ENCODE results near the gene ZFYVE16.
"Not testable (repeated sequence)": the region's sequence is repeated elsewhere in the genome, so short reads cannot be mapped to it uniquely, and the experiment has no call there.

Gene ZFYVE16

DNA sequence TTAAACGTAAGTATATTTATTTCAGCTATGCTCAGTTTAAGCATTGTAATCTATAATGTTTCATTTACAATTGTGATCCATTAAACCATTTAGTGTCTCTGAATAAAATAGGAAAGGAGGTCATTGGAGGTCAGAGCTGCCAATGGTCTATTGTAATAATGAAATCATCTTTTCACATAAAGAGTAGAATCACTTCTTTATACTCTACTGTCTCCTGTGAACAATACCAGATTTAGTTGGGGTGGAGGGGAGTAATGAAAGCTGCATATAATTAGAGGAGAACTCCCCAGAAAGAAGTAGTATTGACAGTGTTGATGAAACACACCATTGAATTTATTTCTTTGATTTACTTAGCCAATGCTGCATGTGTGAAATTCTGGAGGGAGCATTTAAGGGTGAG is 35.1 kb upstream of the ZFYVE16 start:
- TF ChIP-seq, protein P1, sequence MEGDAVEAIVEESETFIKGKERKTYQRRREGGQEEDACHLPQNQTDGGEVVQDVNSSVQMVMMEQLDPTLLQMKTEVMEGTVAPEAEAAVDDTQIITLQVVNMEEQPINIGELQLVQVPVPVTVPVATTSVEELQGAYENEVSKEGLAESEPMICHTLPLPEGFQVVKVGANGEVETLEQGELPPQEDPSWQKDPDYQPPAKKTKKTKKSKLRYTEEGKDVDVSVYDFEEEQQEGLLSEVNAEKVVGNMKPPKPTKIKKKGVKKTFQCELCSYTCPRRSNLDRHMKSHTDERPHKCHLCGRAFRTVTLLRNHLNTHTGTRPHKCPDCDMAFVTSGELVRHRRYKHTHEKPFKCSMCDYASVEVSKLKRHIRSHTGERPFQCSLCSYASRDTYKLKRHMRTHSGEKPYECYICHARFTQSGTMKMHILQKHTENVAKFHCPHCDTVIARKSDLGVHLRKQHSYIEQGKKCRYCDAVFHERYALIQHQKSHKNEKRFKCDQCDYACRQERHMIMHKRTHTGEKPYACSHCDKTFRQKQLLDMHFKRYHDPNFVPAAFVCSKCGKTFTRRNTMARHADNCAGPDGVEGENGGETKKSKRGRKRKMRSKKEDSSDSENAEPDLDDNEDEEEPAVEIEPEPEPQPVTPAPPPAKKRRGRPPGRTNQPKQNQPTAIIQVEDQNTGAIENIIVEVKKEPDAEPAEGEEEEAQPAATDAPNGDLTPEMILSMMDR (IDR thresholded peaks at IDR 0.05; ENCODE audit: extremely low read depth, insufficient read depth, missing control alignments) = no peak
- no peak for DNase-seq (ENCODE audit: low spot score)
- in situ Hi-C loops (cut with MboI; ENCODE audit: low pct_unique_long_range_greater_than_20kb, low sequenced_read_pairs, unreplicated experiment) = no loop called here

DNA sequence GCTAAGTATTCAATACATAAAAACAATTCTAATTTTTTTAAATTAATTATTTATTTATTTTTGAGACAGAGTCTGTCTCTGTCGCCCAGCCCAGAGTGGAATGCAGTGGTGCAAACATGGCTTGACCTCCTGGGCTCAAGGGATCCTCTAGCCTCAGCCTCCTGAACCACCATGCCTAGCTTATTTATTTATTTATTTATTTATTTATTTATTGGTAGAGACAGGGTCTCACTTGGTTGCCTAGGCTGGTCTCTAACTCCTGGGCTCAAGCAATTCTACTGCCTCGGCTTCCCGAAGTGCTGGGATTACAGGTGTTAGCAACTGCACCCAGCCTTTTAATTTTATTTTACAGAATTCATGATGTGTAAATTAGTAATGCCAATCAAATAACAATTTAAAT is 33.7 kb upstream of the ZFYVE16 start:
- in situ Hi-C loops (cut with MboI; ENCODE audit: low pct_unique_long_range_greater_than_20kb, low sequenced_read_pairs, unreplicated experiment) = no loop called here
- DNase-seq (ENCODE audit: low spot score) = no peak
- TF ChIP-seq, protein P1 (IDR thresholded peaks at IDR 0.05; ENCODE audit: extremely low read depth, insufficient read depth, missing control alignments) = no peak

DNA sequence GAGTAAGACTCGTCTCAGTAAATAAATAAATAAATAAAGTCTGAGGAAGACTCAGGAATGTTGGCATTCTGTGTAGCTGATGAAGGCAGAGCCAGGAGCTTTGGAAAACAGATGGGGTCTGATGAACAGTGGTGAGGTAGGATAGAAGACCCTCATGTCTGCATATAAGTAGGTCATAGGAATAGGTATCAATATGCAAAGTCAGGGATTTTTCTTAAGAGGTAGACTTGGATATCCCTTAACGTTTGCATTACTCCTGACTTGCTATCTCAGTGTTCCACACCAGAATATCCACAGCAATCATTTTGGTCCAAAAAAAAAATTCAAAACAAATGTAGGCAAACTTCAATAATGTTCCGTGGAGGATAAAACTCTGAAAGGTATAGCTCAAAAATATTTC is 31.3 kb upstream of the ZFYVE16 start:
- in situ Hi-C loops (cut with MboI; ENCODE audit: low pct_unique_long_range_greater_than_20kb, low sequenced_read_pairs, unreplicated experiment) = no loop called here
- TF ChIP-seq, protein P1 (IDR thresholded peaks at IDR 0.05; ENCODE audit: extremely low read depth, insufficient read depth, missing control alignments) = no peak

DNA sequence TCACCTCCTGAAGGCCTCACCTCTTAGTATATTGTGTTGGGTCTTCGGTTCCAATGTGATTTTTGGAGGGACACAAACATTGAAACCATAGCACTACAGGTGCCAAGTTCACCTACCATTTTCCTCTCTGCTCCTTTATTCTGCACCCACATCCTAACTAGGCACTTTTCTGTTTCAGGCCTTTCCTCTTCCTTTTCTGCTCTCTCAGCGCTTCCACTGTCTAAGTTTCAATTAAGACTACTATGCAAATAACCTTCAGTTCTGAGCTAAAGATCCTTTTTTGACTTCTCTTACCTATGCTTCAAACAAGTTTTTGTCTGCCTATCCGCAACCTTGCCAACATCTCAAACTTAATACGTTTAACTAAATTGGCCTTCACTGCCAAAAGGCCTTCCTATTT is 25.4 kb upstream of the ZFYVE16 start:
- in situ Hi-C loops (cut with MboI; ENCODE audit: low pct_unique_long_range_greater_than_20kb, low sequenced_read_pairs, unreplicated experiment) = no loop called here
- DNase-seq (ENCODE audit: low spot score) = no peak
- TF ChIP-seq, protein P1 (IDR thresholded peaks at IDR 0.05; ENCODE audit: extremely low read depth, insufficient read depth, missing control alignments) = no peak

More for the DNA sequence above, 31.3 kb upstream of the ZFYVE16 start:
- DNase-seq (ENCODE audit: low spot score) = no peak

DNA sequence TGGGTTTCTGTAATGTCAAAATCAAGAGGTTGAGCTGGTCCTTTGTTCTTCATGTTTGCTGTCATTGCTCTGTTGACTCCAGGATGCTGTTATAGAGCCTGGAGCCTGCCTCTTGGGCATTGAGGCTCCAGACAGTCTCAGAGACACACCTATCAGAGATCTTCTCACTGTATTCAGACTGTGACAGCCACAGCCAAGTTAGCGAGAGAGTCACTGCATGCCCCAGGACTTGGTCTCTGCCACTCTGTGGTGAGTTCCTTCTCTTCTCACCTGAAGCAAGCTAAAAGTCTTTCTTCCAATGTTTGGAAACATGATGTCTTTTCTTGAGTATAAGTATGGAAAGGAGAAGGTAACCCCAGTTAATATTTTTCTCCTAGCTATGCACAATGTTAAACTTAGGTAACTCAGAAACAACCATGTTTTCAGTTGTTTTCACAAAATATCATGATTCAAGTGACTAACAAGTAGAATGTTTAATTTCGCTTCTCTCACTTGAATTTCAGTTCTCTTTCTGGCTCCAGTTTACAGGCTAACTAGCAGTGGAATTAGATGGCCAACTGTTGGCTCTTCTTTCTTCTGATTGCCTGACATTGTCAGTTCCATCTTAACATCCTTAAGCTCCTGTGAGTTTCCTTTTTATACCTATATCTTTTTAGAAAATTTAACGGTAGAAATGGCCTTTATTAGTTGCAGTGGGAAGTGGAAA is 20.6 kb upstream of the ZFYVE16 start:
- in situ Hi-C loops (cut with MboI; ENCODE audit: low pct_unique_long_range_greater_than_20kb, low sequenced_read_pairs, unreplicated experiment) = no loop called here
- no peak for DNase-seq (ENCODE audit: low spot score)
- TF ChIP-seq, protein P1 (IDR thresholded peaks at IDR 0.05; ENCODE audit: extremely low read depth, insufficient read depth, missing control alignments) = no peak

DNA sequence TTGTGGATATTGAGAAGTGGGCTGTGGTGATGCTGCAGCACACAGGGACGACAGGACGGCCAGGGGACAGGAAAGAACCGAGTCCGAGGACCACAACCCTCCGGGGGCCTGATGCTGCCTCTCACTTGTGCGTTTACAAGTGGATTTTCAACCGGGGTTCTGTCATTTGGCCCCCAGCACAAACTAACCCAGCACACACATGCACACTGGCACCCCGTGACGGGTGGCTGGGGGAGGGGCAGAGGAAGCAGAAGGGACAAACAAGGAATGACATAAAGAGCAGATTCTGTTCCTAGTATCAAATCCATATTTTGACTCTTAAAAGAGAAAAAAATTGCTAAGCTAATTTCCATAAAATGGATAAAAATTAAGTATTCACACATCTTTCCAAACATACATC is 18.3 kb upstream of the ZFYVE16 start:
- TF ChIP-seq, protein P1 (IDR thresholded peaks at IDR 0.05; ENCODE audit: extremely low read depth, insufficient read depth, missing control alignments) = no peak
- in situ Hi-C loops (cut with MboI; ENCODE audit: low pct_unique_long_range_greater_than_20kb, low sequenced_read_pairs, unreplicated experiment) = no loop called here
- DNase-seq (ENCODE audit: low spot score) = no peak

DNA sequence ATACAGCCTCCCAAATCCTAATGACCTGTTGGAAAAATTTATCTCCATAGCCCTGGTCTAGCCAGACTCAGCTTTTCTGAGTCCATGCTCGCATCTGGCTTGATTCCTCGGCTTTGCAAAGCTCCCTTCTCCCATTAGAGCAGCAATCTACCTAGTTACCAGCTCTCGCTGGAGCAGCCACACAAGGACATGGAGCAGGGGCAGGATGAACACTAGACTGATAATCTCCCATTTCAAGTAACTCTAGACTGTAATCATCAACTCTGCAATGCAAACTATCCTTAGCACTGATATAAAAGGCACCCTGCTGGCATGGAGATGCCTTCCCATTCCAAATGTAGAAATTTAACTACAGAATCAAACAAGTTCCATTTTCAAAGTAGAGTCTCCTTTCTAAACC is 17.5 kb upstream of the ZFYVE16 start:
- DNase-seq (ENCODE audit: low spot score); in situ Hi-C loops (cut with MboI; ENCODE audit: low pct_unique_long_range_greater_than_20kb, low sequenced_read_pairs, unreplicated experiment): not testable (repeated sequence)

DNA sequence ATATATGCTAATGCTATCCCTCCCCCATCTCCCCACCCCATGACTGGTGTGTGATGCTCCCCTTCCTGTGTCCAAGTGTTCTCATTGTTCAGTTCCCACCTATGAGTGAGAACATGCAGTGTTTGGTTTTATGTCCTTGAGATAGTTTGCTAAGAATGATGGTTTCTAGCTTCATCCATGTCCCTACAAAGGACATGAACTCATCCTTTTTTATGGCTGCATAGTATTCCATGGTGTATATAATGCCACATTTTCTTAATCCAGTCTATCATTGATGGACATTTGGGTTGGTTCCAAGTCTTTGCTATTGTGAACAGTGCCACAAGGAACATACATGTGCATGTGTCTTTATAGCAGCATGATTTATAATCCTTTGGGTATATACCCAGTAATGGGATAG is 16.6 kb upstream of the ZFYVE16 start:
- in situ Hi-C loops (cut with MboI; ENCODE audit: low pct_unique_long_range_greater_than_20kb, low sequenced_read_pairs, unreplicated experiment); DNase-seq (ENCODE audit: low spot score): not testable (repeated sequence)

Data from GM13977 (cell line).